Hematopoietic multipotent progenitor cell treated with erythropoietin and hydrocortisone succinate and interleukin-3 and kit ligand, for 15 days (in vitro differentiated cells): ENCODE data around the gene JUNB.
A peak's percentile ranks its signal among the peaks of the same experiment; 100 is the strongest.

ENCODE experiments used
- DNase-seq: peaks from one replicate; pipeline ENCODE4 v3.0.0-alpha.2; 2015; ENCODE audit warnings: low spot score

The JUNB gene

DNA sequence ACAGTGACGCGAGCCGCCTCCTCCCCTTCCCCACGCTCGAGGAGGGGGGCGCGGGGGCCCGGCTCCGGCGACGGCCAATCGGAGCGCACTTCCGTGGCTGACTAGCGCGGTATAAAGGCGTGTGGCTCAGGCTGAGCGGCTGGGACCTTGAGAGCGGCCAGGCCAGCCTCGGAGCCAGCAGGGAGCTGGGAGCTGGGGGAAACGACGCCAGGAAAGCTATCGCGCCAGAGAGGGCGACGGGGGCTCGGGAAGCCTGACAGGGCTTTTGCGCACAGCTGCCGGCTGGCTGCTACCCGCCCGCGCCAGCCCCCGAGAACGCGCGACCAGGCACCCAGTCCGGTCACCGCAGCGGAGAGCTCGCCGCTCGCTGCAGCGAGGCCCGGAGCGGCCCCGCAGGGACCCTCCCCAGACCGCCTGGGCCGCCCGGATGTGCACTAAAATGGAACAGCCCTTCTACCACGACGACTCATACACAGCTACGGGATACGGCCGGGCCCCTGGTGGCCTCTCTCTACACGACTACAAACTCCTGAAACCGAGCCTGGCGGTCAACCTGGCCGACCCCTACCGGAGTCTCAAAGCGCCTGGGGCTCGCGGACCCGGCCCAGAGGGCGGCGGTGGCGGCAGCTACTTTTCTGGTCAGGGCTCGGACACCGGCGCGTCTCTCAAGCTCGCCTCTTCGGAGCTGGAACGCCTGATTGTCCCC, at the start of gene JUNB:
Gene JUNB, plus strand, starts transcription at position 142 of the 706 bp plus-strand sequence. Its CDS starts 286 bp downstream, at position 428.
- peak; percentile 95 for DNase-seq

DNA sequence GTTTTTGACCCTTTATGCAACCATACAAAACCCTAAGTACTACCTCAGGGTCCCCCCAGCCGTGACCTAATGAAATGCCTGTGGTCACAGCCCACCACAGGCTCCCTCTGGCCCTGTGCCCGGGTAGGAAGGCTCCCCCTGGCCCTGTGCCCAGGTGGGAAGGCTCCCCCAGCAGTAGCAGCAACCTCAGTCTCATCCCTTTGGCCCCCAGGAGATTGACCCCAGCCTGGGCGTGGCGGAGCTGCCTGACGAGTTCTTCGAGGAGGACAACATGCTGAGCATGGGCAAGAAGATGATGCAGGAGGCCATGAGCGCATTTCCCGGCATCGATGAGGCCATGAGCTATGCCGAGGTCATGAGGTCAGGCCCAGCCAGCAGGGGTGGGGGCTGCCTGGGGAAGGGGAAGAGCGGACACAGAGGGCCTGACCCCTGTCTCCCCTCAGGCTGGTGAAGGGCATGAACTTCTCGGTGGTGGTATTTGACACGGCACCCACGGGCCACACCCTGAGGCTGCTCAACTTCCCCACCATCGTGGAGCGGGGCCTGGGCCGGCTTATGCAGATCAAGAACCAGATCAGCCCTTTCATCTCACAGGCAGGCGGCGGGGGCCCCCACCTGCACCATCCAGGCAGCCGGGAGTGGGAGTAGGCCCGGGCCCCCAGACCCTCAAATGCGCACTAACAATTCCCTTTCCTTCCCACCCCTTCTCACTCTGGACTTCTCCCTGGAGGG, 46.0 kb upstream of the JUNB start:
- no peak for DNase-seq

DNA sequence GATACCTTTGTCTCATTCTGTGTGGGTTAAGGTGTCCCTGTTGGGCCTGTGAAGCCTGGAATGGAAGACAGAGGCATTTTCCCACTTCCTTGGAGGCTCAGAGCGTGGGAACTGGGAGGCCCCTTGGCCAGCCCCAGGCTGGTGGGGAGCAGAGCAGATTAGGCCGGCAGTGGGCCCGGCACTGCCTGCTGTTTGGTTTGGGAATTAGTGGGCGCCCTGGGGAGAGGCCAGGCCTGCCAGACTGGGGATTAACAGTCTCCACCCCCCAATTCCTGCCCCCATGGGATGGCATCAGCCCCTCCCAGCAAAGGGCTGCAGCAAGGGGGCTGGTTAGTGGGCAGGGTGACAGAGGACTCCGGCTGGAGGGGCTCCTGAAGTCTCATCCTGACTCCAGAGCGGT, 42.8 kb upstream of the JUNB start:
- DNase-seq, result no peak

DNA sequence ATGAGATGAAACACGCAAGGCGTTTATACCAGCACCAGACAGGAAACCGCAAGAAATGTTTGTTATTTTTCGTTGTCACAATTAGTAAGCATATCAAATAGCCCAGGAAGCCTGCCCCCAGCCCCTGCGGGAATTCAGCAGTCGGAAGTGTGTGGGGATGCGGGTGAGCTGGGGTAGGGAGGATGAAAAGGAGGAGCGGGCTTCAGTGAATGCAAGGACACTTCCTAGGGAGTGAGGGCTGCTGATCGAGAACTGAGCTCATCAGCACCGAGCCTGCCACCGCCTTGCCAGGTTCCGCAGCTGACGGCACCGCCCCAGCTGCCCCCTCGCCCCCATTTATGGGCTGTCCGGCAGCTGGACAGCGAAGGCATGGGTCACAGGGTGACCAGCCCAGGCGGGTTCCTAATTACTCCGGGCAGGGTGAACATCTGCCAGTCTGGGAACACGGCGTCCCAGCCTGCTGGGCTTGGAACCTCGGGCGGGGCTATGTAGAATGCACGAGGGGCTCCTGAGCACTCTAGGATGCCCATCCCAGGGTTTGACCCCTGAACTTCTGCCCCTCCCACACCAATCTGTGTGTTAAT, 41.3 kb upstream of the JUNB start:
- DNase-seq, result no peak

DNA sequence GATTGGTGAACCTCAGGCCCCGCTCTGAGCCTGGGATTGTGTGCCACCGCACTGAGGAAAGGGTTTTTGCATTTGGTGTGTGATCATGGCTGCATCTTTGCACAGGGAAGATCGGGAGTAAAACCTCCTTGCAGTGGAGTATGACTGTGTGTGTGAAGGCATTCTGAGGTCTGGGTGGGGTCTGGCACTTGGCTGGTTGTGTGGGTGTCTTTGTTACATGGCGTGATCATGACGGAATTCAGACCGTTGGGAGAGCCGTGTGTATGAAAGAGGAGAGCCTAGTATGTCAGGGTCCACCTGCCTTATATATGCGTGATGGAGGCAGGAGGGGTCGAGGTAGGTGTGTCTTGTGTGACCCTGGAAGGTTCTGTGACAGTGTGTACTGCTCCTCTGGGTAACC, 40.4 kb upstream of the JUNB start:
- no peak for DNase-seq

DNA sequence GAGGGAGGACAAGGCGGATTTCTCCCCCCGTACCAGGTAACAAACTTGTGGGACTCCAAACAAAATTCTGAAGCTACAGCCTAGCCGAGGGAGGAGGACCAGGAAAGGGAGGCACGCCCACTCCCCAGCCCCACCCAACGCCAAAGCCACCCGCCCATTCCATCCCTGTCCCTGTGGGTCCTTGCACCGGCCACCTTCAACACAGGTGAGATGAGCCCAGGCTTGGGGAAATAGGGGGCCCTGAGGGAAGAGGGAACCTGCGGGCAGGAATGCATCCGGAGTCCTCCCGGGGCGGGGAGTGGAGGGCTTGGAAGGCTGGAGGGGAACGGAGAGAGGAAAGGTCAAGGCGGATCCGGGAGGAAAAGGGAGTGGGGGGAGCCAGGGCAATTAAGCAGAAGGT, 39.7 kb upstream of the JUNB start, which contains the start of gene BEST2:
Gene BEST2, plus strand, starts transcription at position 157 of the 400 bp plus-strand sequence. CDS start 802 bp downstream, outside the sequence.
- no peak for DNase-seq

DNA sequence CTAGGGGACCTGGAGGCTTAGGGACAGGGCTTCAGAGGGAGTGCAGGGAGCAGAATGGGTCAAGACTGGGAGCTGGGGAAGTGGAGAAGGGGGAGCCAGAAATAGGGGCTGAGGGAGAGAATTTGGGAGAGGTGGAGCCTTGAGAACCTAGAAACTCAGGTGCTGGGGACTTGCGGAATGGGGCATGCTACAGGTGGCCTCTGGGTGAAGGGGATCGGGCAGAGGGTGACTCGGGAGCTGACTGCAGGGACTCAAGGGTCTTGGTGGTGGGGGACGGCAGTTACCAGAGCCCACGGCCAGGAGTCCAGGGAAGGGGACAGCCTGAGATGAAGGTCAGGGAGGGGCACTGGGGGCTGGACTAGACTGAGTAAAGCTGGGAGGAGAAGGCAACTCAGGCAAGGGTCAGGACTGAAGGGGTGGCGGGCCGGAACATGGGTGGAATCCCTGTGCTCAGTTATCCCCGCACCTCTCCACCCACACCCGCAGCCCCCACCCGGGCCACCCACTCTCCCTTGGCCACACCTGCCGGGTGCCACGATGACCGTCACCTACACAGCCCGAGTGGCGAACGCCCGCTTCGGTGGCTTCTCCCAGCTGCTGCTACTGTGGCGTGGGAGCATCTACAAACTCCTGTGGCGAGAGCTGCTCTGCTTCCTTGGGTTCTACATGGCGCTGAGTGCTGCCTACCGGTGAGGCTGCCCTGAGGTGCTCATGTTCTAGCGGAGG, 39.1 kb upstream of the JUNB start:
- no peak for DNase-seq

DNA sequence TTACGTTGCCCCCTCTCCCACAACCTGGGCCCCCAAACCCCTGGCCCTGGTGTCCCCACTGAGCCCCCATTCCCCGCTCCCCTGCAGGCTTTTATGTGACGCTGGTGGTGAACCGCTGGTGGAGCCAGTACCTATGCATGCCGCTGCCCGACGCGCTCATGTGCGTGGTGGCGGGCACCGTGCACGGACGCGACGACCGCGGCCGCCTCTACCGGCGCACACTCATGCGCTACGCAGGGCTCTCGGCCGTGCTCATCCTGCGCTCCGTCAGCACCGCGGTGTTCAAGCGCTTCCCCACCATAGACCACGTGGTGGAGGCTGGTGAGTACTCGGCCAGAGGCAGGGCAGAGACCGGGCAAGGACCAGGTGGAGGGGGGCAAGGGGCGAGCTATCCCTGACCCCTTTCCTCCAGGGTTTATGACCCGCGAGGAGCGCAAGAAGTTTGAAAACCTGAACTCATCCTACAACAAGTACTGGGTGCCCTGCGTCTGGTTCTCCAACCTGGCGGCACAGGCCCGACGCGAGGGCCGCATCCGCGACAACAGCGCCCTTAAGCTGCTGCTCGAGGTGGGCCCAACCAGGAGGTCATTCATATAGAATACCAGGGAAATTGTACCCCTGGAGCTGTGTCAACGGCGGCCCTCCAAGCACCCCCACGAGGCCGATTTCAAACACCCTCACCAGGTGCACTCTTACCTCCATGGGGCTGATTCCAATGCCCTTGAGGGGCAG, 36.7 kb upstream of the JUNB start:
- DNase-seq, result no peak

DNA sequence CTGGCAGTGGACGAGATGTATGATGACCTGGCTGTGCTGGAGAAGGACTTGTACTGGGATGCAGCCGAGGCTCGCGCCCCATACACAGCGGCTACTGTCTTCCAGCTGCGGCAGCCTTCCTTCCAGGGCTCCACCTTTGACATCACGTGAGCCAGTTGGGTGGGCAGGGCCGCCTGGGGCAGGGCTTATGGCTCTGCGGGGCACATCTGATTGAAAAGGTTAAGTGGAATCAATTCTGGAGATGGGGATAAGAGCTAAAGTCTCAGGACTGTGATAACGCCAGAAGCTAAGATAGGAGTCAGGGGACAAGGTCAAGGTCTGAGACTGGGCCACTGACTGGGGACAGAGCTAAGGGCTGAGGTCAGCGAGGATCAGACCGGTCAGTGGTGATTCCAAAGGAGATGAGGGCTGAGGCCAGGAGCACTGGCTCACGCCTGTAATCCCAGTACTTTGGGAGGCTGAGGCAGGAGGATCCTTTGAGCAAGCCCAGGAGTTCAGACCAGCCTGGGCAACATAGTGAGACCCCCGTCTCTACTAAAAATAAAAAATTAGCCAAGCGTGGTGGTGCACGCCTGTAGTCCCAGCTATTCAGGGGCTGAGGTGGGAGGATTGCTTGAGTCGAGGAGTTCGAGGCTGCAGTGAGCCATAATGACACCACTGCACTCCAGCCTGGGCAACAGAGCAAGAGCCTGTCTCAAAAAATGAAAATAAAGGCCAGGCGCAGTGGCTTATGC, 35.0 kb upstream of the JUNB start:
- no peak for DNase-seq

DNA sequence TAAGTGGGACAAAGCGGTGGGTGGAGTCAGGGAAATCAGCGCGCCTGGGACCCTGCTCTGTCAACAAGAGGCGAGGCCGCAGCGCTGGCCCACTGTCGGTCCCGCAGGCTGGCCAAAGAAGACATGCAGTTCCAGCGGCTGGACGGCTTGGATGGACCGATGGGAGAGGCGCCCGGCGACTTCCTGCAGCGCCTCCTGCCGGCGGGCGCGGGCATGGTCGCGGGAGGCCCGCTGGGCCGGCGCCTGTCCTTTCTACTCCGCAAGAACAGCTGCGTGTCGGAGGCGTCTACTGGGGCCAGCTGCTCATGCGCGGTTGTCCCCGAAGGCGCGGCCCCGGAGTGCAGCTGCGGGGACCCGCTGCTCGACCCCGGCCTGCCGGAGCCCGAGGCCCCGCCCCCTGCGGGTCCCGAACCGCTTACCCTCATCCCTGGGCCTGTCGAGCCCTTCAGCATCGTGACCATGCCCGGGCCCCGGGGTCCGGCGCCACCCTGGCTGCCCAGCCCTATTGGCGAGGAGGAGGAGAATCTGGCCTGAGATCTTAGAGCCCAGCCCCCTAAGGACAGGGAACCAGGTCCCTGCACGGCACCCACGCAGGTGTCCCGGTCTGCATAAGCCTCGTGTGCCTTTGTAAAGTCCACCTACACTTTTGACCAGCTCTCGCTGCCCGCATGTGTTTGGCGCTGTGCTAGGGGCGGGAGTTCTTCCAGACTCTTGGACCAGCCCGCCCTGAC, 33.6 kb upstream of the JUNB start:
- DNase-seq, result peak; percentile 67

DNA sequence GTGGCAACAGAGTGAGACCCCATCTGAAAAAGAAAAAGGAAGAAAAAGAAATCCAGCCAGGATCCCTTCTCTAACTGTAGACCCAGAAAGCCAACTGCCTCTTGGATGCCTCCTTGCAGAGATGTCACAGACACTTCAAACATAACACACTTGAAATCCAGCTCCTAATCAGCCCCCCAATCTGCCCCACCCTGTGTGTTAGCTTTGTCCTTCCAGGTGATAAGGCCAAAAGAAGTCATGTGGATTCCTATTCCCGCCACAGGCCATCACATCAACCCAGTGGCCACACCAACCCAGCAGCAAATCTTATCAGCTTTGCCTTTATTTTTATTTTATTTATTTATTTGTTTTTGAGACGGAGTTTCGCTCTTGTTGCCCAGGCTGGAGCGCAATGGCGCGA, 31.6 kb upstream of the JUNB start:
- DNase-seq, result no peak

DNA sequence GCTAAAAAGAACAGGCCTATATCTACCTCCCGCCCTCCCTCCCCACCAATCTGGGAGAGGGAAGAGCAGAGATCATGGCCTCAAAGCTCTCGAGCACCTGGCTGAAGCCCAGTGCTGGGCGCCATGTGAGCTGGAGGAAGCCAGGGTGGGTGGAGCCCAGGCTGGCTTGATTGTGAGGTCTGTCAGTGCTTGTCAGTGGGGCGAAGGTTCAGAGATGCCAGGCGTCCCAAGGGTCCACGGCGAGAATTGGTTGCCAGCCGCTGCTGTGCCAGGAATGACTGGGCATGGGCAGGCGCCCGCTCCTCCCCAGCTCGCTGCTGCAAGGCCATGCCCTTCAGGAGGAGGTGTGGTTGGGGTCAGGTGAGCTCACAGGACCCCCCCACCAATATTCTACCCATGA, 28.2 kb upstream of the JUNB start:
- no peak for DNase-seq

DNA sequence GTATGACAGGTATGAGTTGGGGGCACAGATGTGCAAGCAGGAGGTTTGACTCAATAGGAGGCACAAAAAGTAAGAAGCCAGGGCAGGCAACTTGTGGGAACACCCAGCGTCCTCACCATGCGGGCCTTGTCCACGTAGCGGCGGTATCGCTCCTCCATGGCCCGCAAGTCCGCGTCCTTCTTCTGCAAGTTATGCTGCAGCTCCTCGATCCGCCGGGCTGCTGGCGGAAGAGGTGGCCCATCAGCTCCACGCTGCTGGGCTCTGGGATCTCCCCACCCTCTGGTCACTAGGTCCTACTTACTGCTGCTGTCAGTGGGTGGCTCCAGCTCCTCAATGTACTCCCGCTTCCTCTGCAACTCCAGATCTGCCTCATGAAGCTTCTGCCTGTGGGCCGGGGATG, 26.6 kb upstream of the JUNB start:
- no peak for DNase-seq

DNA sequence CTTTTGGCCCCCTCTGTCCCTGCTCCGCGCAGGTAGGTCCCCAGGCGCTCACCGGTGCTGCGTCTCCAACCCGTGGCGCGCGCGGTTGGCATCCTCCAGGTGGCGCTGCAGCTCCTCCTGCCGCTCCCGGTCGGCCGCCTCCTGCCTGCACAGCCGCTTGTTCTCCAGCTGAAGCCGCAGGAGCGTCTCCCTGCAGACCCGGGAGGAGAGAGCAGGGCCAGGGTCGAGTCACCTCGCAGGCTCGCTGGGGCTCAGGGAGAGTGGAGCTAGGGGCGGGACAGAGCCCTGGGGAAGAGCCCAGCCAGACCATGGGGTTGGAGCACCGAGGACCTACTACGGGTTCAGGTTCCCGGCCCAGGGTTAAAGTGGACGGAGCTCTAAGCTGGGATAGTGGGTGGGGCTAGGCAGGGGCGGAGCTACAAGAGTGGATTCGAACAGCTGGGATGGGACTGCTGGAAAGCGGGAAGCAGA, 25.2 kb upstream of the JUNB start:
- no peak for DNase-seq

DNA sequence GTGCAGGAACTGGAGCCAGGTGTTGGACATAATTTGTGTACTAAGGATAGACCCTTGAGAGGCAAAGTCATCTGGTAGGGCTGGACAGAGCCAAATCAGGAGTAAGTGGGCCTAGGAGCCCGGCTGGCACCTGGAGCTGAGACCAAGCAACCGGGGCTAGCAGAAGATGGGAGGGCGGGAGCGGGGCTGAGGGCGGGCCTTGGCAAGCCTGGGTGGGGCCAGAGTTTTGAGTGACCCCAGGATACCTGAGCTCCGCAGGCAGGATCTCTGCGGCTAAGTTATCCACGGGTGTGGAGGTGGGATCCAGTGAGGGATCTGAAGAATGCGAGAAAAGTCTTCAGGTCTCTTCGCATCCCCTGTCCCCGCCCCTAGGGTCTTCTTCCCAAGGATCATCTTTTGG, 24.1 kb upstream of the JUNB start:
- DNase-seq, result no peak

DNA sequence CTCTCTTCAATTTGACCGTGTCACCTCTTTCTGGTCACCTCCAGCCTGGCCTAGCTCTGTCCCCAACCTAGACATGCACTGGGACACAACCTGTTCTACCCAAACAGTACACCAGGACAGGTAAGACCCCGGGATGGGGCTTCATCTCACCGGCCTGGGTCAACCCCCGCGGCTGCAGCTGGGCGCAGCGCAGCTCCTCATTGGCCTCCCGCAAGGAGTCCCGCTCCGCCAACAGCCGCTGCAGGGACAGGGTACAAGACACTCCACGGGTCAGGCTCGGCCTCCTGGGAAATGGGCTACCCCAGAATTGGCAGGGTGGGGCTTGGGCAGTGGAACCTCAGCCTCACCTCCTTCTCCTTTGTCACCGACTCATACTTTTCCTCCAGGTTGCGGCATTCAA, 23.6 kb upstream of the JUNB start:
- DNase-seq, result no peak

DNA sequence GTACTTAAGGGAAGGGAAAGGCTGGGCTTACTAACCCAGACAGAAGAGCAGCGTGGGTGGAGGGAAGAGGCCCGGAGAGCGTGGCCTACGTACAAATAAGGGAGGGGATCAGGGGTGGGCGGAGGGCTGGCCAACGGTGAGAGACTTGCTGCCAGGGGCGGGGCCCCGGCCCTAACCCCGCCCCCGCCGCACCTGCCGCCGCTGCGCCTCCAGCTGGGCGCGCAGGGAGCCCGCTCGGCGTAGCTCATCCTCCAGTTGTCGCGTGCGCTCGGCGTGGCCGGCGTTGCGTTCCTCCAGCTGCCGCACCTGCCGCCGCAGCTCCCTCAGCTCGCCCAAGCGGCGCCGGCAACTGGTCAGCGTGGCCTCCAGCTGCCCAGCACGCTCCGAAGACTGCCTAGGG, 21.6 kb upstream of the JUNB start:
- DNase-seq, result no peak

DNA sequence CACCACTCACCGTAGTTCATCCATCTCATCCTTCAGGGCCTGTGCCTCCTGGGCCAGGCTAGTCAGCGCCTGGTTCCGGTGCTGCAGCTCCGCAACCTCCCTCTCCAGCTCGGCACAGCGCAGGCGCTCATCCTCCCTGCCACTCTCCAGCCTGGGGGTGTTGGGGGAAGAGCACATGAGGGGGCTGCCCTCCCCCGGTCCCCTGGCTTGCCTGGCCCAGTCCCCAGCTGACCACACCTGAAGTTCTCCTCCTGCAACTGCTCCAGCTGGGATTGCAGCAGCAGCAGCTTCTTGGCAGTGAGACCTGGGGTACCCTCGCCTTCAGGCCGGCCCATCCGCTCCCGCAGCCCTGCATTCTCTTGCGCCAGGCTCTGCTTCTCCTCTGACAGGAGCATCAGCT, 20.4 kb upstream of the JUNB start:
- DNase-seq, result no peak

DNA sequence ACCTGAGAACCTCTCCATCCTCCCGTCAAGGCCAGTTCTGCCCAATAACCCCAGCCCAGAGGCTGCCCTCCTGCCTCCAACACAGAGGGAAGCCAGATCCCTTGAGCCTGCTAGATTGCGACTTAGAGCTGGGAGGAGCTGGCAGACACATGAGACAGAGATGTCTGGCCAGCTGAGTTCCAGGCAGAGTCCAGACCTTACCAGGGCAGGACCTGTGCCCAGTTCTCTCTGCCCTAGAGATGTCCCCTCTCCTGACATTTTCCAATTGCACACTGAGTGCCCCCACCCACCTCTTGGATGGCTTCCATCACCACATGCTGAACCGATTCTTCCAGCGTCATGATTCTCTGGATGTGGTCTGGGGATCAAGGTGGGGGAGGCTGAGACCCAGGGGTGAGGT, 19.0 kb upstream of the JUNB start:
- DNase-seq, result no peak

DNA sequence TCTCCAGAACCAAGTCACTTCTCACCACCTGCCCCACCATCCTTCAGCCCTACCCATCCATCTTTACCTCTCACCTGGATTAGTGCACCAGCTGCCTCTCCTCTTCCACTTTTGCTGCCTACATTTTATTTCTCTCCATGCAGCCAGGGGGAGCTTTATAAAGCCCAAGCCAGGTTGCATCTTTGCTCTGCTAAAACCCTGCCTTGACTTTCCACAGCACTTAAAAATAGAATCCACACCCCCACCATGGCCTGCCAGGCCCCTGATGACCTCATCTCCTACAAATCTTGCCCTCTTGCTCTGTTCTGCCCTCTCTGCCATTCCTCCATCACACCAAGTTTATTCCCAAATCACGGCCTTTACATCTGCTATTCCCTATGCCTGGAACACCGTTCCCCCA, 17.7 kb upstream of the JUNB start:
- no peak for DNase-seq
